22Rv1 (cell line): ENCODE data around the gene PDGFC.

Source experiments
- H3K27ac ChIP-seq: fragments of 450-650 bp; 2 replicates; pipeline ENCODE4 v1.5.1; 2017
- CTCF ChIP-seq: fragments of 450-650 bp; IDR thresholded peaks from 2 replicates; pipeline ENCODE4 v1.5.1; 2017; ENCODE audit warnings: mild to moderate bottlenecking
- ZFX ChIP-seq: fragments of 450-650 bp; IDR thresholded peaks from 2 replicates; pipeline ENCODE4 v1.6.1; 2017; ENCODE audit warnings: antibody characterized with exemption, borderline replicate concordance

The PDGFC gene

GRCh38 chr4:156786713-156787112, 184.9 kb downstream of the PDGFC start:
- no peak overlapping the region for H3K27ac ChIP-seq
- TF ChIP-seq ZFX (no peak), CTCF (no peak)

- TF ChIP-seq ZFX (no peak), CTCF (no peak)
- H3K27ac ChIP-seq = no peak overlapping the region
Observed at GRCh38 chr4:156784970-156785369, 186.6 kb downstream of the PDGFC start.

GRCh38 chr4:156783966-156784365, 187.6 kb downstream of the PDGFC start:
- TF ChIP-seq ZFX = no peak
- no peak for TF ChIP-seq CTCF
- H3K27ac ChIP-seq = no peak overlapping the region

GRCh38 chr4:156782491-156782890, 189.1 kb downstream of the PDGFC start:
- H3K27ac ChIP-seq = no peak overlapping the region
- TF ChIP-seq ZFX = no peak
- no peak for TF ChIP-seq CTCF

GRCh38 chr4:156781852-156782251, 189.7 kb downstream of the PDGFC start:
- H3K27ac ChIP-seq = no peak overlapping the region
- TF ChIP-seq CTCF = no peak
- no peak for TF ChIP-seq ZFX

- no peak overlapping the region for H3K27ac ChIP-seq
- TF ChIP-seq CTCF (no peak), ZFX (no peak)
Observed at GRCh38 chr4:156779774-156780173, 191.8 kb downstream of the PDGFC start.

GRCh38 chr4:156779042-156779441, 192.6 kb downstream of the PDGFC start:
- H3K27ac ChIP-seq = no peak overlapping the region
- TF ChIP-seq ZFX = no peak
- no peak for TF ChIP-seq CTCF
